ENCODE data around the gene DHFR. TPM values are rescaled to one million over a fixed set of nuclear protein-coding genes. Genes with fewer than 3 reads are reported as not detected.
A peak's percentile ranks its signal among the peaks of the same experiment; 100 is the strongest.

Gene DHFR
- total RNA-seq, 1 experiment from 2014 or later, result 125 TPM

DNA sequence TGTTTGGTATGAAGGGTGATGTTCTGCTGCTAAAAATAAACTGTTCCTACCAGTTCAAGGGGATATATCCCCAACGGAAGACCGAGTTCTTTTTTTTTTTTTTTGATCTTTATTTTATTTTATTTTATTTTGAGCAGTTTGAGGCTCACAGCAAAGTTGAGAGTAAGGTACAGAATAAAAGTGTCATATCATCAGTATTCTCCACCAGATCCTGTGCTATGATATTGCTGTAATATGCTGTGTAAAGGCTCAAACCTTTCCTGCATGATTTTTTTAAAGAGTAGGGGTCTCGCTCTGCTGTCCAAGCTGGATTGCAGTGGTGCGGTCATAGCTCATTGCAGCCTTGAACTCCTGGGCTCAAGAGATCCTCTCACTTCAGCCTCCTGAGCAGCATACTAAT is 34.8 kb upstream of the DHFR start:
- no peak overlapping the region for H3K27ac ChIP-seq (ENCODE audit: low read depth, low read length, poor library complexity, severe bottlenecking)

DNA sequence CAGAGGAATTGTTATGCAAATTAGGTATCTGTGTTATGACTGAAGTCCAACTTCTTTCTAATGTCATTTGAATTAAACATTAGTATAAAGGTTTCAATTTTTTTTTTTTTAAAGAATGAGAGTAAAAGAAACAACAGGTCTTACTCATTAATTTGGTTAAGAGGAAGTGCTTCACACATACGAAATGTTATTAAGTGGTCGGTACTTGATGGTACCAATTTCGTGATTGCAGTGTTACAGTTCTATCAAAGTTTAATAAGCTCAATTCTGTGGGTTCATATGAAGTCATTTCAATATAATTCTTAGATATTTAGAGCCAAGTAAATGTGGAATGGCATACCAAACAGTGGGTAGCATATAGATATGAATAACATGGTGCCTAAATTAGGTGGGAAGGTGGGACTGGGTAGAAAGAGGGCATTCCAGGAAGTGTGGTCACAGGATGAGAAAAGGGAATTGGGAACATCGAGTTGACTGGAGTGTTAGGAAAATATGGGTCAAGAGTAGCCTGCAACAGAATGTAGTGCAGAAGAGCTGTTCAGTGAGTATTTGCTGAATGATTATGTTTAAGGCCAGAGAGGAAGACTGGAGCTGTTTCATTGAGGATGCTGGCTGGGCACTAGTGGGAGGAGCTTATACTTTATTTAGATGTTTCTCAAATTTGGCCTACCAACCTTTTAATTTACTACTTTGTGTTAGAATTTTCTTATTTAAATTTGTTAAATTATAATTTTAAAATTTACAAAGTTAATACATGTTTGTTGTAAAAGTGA is 34.1 kb upstream of the DHFR start:
- no peak for DNase-seq (ENCODE audit: low spot score)
- Histone ChIP-seq H3K27ac (ENCODE audit: low read depth, low read length, poor library complexity, severe bottlenecking) (no peak overlapping the region), H3K36me3 (ENCODE audit: insufficient read depth, low read length, poor library complexity, severe bottlenecking) (no peaks in the 10 kb centered on the region), H3K4me1 (ENCODE audit: insufficient read depth, low read length, poor library complexity, severe bottlenecking) (peaks cover 4% of the 10 kb centered on the region), H3K4me3 (ENCODE audit: low read depth, low read length, poor library complexity, severe bottlenecking) (no peak overlapping the region), H3K27me3 (replicated peaks; ENCODE audit: insufficient read depth, low read depth, low read length, poor library complexity) (no peaks in the 10 kb centered on the region), H3K9me3 (ENCODE audit: low read depth, low read length, poor library complexity, severe bottlenecking) (no peaks in the 10 kb centered on the region)
- CTCF ChIA-PET, result no interaction called here
- TF ChIP-seq, protein P1, sequence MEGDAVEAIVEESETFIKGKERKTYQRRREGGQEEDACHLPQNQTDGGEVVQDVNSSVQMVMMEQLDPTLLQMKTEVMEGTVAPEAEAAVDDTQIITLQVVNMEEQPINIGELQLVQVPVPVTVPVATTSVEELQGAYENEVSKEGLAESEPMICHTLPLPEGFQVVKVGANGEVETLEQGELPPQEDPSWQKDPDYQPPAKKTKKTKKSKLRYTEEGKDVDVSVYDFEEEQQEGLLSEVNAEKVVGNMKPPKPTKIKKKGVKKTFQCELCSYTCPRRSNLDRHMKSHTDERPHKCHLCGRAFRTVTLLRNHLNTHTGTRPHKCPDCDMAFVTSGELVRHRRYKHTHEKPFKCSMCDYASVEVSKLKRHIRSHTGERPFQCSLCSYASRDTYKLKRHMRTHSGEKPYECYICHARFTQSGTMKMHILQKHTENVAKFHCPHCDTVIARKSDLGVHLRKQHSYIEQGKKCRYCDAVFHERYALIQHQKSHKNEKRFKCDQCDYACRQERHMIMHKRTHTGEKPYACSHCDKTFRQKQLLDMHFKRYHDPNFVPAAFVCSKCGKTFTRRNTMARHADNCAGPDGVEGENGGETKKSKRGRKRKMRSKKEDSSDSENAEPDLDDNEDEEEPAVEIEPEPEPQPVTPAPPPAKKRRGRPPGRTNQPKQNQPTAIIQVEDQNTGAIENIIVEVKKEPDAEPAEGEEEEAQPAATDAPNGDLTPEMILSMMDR (conservative IDR thresholded peaks at IDR 0.05; ENCODE audit: low read depth, low read length), result no peak
- TF ChIP-seq EZH2 (IDR thresholded peaks at IDR 0.05; ENCODE audit: borderline replicate concordance, low read depth, low read length, poor library complexity, severe bottlenecking), result no peak
- POLR2A ChIA-PET (ENCODE audit: low non-redundant PET), result no interaction called here
- BruUV-seq (replicated peaks), result no TSS peak
- intact Hi-C loops (cut with micrococcal nuclease; ENCODE audit: unreplicated experiment), result loop anchor here (5.0 kb wide), 2 partner anchors 418 to 608 kb away; no protein-coding TSS in a partner anchor

More for the DNA sequence above, 34.8 kb upstream of the DHFR start:
- no peak for DNase-seq (ENCODE audit: low spot score)
- ChIA-PET POLR2A (ENCODE audit: low non-redundant PET) (no interaction called here), CTCF (no interaction called here)
- intact Hi-C loops (cut with micrococcal nuclease; ENCODE audit: unreplicated experiment), result loop anchor here (5.0 kb wide), 2 partner anchors 418 to 608 kb away; no protein-coding TSS in a partner anchor
- Histone ChIP-seq H3K4me1 (ENCODE audit: insufficient read depth, low read length, poor library complexity, severe bottlenecking) (peaks cover 4% of the 10 kb centered on the region), H3K36me3 (ENCODE audit: insufficient read depth, low read length, poor library complexity, severe bottlenecking) (no peaks in the 10 kb centered on the region), H3K9me3 (ENCODE audit: low read depth, low read length, poor library complexity, severe bottlenecking) (no peaks in the 10 kb centered on the region), H3K4me3 (ENCODE audit: low read depth, low read length, poor library complexity, severe bottlenecking) (no peak overlapping the region), H3K27me3 (replicated peaks; ENCODE audit: insufficient read depth, low read depth, low read length, poor library complexity) (no peaks in the 10 kb centered on the region)
- BruUV-seq (replicated peaks), result no TSS peak
- TF ChIP-seq, protein P1 (conservative IDR thresholded peaks at IDR 0.05; ENCODE audit: low read depth, low read length), result no peak
- TF ChIP-seq EZH2 (IDR thresholded peaks at IDR 0.05; ENCODE audit: borderline replicate concordance, low read depth, low read length, poor library complexity, severe bottlenecking), result no peak

DNA sequence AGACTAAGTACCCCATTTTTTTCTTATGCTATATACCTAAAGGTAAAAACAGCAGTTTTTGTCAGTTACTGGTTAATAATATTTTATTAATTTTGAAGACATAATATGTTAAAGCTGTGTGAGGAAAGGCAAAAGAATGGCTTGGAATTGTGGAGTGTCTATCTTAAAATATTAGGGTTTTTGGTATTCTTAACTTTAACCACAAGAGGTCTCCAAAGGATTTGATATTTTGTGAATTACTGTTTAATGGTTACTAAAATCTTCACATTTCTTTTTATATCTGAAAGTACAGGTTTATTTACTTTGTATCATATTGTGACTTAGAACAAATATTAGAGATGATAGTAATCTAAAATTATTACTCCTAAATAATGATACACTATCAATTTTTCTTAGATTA is 32.0 kb upstream of the DHFR start:
- BruUV-seq (replicated peaks), result no TSS peak

More for the DNA sequence above, 32.0 kb upstream of the DHFR start:
- Histone ChIP-seq H3K27ac (ENCODE audit: low read depth, low read length, poor library complexity, severe bottlenecking) (no peak overlapping the region), H3K4me3 (ENCODE audit: low read depth, low read length, poor library complexity, severe bottlenecking) (no peak overlapping the region), H3K27me3 (replicated peaks; ENCODE audit: insufficient read depth, low read depth, low read length, poor library complexity) (no peaks in the 10 kb centered on the region), H3K9me3 (ENCODE audit: low read depth, low read length, poor library complexity, severe bottlenecking) (no peaks in the 10 kb centered on the region), H3K4me1 (ENCODE audit: insufficient read depth, low read length, poor library complexity, severe bottlenecking) (peaks cover 4% of the 10 kb centered on the region), H3K36me3 (ENCODE audit: insufficient read depth, low read length, poor library complexity, severe bottlenecking) (no peaks in the 10 kb centered on the region)
- peak; percentile 48 for DNase-seq (ENCODE audit: low spot score)
- ChIA-PET POLR2A (ENCODE audit: low non-redundant PET) (no interaction called here), CTCF (no interaction called here)
- TF ChIP-seq, protein P1 (conservative IDR thresholded peaks at IDR 0.05; ENCODE audit: low read depth, low read length), result peak; percentile 60
- no peak for TF ChIP-seq EZH2 (IDR thresholded peaks at IDR 0.05; ENCODE audit: borderline replicate concordance, low read depth, low read length, poor library complexity, severe bottlenecking)
- intact Hi-C loops (cut with micrococcal nuclease; ENCODE audit: unreplicated experiment), result loop anchor here (2.0 to 5.0 kb wide), 4 partner anchors 421 to 611 kb away; no protein-coding TSS in a partner anchor

Measured in A673 (cell line).